Large intestine (tissue), 3 donors: ENCODE results near the gene PRKAG2. TPM values are rescaled to one million over a fixed set of nuclear protein-coding genes. Genes with fewer than 3 reads are reported as not detected.

Source experiments
- DNase-seq, 2 donors: peaks; one replicate each; pipeline versions ENCODE4 v3.0.0 to v3.0.0-alpha.2; 2013
- H3K27ac ChIP-seq: one replicate; pipeline ENCODE4 v1.5.1; 2013; ENCODE audit warnings: low read length
- H3K27me3 ChIP-seq: 2 replicates; pipeline ENCODE4 v1.6.1; 2013; ENCODE audit warnings: low read length; ENCODE audit not compliant: control insufficient read depth, insufficient read depth
- H3K36me3 ChIP-seq: 2 replicates; pipeline ENCODE4 v1.6.1; 2013; ENCODE audit warnings: low read length; ENCODE audit not compliant: control insufficient read depth, insufficient read depth
- H3K4me1 ChIP-seq: one replicate; pipeline ENCODE4 v1.6.1; 2013; ENCODE audit warnings: low read length; ENCODE audit not compliant: control insufficient read depth, insufficient read depth
- H3K4me3 ChIP-seq: one replicate; pipeline ENCODE4 v1.5.1; 2013; ENCODE audit warnings: low read length
- H3K9me3 ChIP-seq: one replicate; pipeline ENCODE4 v1.6.1; 2013; ENCODE audit warnings: mild to moderate bottlenecking, low read depth, low read length, moderate library complexity; ENCODE audit not compliant: control insufficient read depth
- WGBS: methylation state at CpG from one replicate; pipeline ENCODE4 v1.1.5; 2013; ENCODE audit warnings: low lambda C conversion rate; ENCODE audit not compliant: insufficient coverage; 5-methylcytosine and 5-hydroxymethylcytosine counted together
- polyA plus RNA-seq: library from polyadenylated mRNA; unstranded; fragments of 120-200 nt; gene quantifications from one replicate; pipeline ENCODE4 v1.2.1, GENCODE V29; 2013

Gene PRKAG2
- polyA plus RNA-seq, 1 donor: 50.9 TPM

- Histone ChIP-seq H3K27me3 (no peaks in the 10 kb centered on the region), H3K4me1 (peaks cover 16% of the 10 kb centered on the region), H3K36me3 (peaks cover 5% of the 10 kb centered on the region), H3K27ac (no peak overlapping the region), H3K4me3 (no peak overlapping the region), H3K9me3 (peaks cover 4% of the 10 kb centered on the region)
- no CpG with 5 or more reads among the region's 23 CpGs for WGBS
- DNase-seq: no peak
These were observed 150.9 kb downstream of the PRKAG2 start for GRCh38 chr7:151725844-151726651.

DNA sequence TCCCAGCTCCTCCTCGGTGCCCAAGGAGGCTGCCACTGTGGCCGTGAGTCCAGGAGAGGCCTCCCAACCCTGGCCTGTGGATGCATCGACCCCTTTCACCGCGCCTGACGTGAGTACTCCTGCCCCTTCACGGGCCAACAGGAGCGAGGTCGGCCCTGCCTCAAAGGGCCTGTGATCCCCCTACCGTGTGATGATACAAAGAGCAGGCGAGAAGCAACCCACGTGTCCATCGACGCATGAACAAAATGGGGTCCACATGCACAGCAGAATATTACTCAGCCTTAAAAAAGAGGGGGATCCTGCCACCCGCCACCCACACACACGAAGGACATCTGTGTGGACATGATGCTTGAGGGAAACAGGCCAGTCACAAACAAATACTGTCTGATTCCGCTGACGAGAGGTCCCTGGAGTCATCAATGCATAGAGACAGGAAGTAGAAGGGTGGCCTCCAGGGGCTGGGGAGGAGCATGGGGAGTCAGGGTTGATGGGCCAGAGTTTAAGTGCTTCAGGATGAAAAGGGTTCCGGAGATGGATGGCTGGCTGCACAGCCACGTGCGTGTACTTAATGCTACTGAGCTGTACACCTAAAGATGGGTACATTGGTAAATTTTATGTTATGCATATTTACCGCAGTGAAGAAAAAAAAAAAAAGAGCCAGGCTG is 151.9 kb downstream of the PRKAG2 start:
- no peak overlapping the region for H3K4me3 ChIP-seq
- no peaks in the 10 kb centered on the region for H3K27me3 ChIP-seq
- WGBS: 100% methylated on average over 3 of the region's 22 CpGs

DNA sequence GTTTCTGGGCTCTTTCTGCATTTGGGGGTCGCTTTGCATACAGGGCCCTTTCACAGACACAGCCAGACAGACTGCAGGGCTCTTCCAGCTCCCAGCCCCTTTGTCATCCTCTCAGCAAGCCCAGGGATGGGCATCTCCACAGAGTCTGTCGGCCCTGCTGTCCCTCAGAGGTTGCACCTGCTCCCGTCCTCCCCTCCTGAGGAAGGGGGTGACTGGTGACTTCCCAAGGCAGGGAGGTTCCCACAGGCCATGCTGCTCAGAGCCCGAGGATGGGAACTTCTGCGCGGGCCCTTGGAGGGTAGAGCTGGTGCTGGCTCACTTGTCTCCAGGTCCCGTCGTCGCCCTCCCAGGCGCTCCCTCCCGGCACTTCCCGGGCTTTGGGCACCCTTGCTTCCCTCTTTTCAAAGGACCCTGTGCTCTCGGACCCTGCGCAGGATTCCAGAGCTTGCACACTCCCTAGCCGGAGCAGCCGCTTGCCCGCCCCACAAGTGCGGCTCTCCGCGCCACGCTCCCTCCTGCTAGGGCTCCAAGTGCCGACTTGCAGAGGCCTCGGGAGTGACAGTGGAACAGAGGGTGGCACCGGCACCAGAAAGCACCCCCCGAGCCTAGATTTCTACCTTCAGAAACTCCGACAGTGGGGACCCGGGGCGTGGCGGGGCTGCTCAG is 152.5 kb downstream of the PRKAG2 start:
- H3K27ac ChIP-seq: no peak overlapping the region
- H3K27me3 ChIP-seq: no peaks in the 10 kb centered on the region
- H3K4me3 ChIP-seq: no peak overlapping the region
- peaks cover 23% of the 10 kb centered on the region for H3K4me1 ChIP-seq
- peaks cover 4% of the 10 kb centered on the region for H3K9me3 ChIP-seq
- WGBS: no CpG with 5 or more reads among the region's 29 CpGs
- H3K36me3 ChIP-seq: peaks cover 5% of the 10 kb centered on the region
- no peak for DNase-seq

More for the DNA sequence above, 151.9 kb downstream of the PRKAG2 start:
- Histone ChIP-seq H3K9me3 (peaks cover 4% of the 10 kb centered on the region), H3K36me3 (peaks cover 5% of the 10 kb centered on the region), H3K4me1 (peaks cover 23% of the 10 kb centered on the region), H3K27ac (no peak overlapping the region)
- DNase-seq: no peak

DNA sequence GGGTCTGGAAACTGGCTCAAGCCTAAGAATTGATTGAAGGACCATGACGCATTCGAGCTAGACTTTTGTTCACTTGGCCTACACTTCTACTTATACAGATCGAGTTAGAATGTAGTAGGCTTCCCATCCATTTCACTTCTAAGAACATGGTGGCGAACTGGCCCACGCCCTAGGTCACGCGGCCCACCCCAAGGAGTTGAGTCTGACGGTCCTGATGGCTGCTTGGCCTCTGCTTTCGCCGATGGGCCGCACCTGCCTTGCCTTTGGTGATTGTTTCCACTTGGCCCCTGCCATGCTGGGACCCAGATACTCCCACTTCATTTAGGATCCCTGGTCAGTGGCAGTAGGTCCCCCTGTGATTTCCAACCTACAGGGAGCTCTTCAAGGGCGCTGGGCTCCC is 153.6 kb downstream of the PRKAG2 start:
- peaks cover 23% of the 10 kb centered on the region for H3K4me1 ChIP-seq
- H3K36me3 ChIP-seq: peaks cover 5% of the 10 kb centered on the region
- no peaks in the 10 kb centered on the region for H3K27me3 ChIP-seq
- no peak overlapping the region for H3K27ac ChIP-seq
- peaks cover 4% of the 10 kb centered on the region for H3K9me3 ChIP-seq
- no peak for DNase-seq
- no CpG with 5 or more reads among the region's 12 CpGs for WGBS
- no peak overlapping the region for H3K4me3 ChIP-seq

GRCh38 chr7:151722533-151722932 is 154.4 kb downstream of the PRKAG2 start:
- Histone ChIP-seq H3K27me3 (no peaks in the 10 kb centered on the region), H3K4me3 (no peak overlapping the region), H3K27ac (no peak overlapping the region), H3K4me1 (peaks cover 23% of the 10 kb centered on the region), H3K9me3 (peaks cover 4% of the 10 kb centered on the region), H3K36me3 (peaks cover 5% of the 10 kb centered on the region)
- no peak for DNase-seq
- WGBS: no CpG with 5 or more reads among the region's 12 CpGs

DNA sequence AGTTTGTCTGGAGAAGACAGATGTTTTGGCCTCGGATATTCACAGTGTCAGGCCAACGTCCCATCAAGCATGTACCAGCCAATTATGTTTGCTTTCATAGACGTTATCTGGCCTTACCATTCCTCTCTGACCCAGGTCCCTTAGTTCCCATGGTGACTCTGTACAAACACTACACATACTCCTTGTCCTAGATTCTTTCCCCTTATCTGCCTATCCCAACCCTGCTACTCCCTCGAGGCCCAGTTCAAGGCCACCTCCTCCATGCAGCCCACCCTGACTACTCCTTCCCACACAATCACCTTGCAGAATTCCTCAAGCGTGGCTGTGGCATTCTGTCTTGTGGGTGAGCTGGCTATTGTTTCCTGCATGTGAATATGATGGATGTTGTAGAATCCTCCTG is 155.2 kb downstream of the PRKAG2 start:
- peaks cover 23% of the 10 kb centered on the region for H3K4me1 ChIP-seq
- WGBS: 40% methylated on average over 1 of the region's 5 CpGs

DNA sequence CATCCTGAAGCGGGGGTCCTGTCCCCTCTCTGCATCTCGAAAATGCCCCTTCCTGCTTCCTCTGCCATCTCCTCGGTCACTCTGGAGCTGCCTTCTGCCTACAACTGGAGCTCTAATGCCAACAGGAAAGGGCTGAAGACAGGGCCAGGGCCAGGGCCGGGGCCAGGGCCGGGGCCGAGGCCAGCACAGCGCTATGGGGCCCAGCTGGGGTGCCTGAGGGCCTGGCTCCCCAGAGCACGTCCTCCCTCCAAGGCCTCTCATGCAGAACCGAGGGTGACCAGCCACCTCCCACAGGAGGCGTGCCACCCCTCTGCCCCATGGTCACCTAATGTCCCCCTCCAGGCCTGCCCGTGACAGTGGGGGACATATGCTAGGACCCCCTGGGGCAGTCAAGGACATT is 155.7 kb downstream of the PRKAG2 start:
- peaks cover 5% of the 10 kb centered on the region for H3K36me3 ChIP-seq
- H3K27me3 ChIP-seq: no peaks in the 10 kb centered on the region
- no peak for DNase-seq
- peaks cover 4% of the 10 kb centered on the region for H3K9me3 ChIP-seq
- H3K4me3 ChIP-seq: no peak overlapping the region
- no peak overlapping the region for H3K27ac ChIP-seq
- no CpG with 5 or more reads among the region's 11 CpGs for WGBS
- peaks cover 28% of the 10 kb centered on the region for H3K4me1 ChIP-seq

More for the DNA sequence above, 155.2 kb downstream of the PRKAG2 start:
- H3K9me3 ChIP-seq: peaks cover 4% of the 10 kb centered on the region
- no peak overlapping the region for H3K27ac ChIP-seq
- H3K4me3 ChIP-seq: no peak overlapping the region
- H3K27me3 ChIP-seq: no peaks in the 10 kb centered on the region
- DNase-seq: peak; percentile 57 to 75
- peaks cover 5% of the 10 kb centered on the region for H3K36me3 ChIP-seq

- no peak overlapping the region for H3K4me3 ChIP-seq
- peaks cover 4% of the 10 kb centered on the region for H3K9me3 ChIP-seq
- no peak for DNase-seq
- H3K36me3 ChIP-seq: peaks cover 5% of the 10 kb centered on the region
- WGBS: 100% methylated on average over 1 of the region's 5 CpGs
- H3K27me3 ChIP-seq: no peaks in the 10 kb centered on the region
- H3K4me1 ChIP-seq: peaks cover 37% of the 10 kb centered on the region
- no peak overlapping the region for H3K27ac ChIP-seq
These were observed 156.6 kb downstream of the PRKAG2 start for GRCh38 chr7:151720280-151720679.

DNA sequence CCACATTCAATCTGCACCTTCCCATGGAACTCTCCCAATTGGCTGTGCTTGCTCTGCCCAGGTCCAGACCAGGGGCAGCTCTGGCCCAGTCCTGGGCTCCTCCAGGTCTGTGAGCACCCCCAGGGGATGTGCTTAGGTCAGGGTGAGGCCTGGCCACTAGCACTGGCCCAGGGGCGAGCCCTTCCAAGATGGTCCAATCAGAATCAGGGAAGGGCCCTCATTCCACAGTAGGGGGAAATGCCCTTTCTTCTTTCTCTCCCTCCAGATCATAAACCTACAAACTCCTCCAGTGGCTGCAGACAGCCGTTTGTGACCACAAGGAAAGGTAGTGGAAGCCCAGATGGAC is 157.0 kb downstream of the PRKAG2 start:
- no peaks in the 10 kb centered on the region for H3K27me3 ChIP-seq
- no peak overlapping the region for H3K27ac ChIP-seq
- H3K4me1 ChIP-seq: peaks cover 39% of the 10 kb centered on the region
- no peak for DNase-seq
- WGBS: no CpG with 5 or more reads among the region's 2 CpGs
- H3K9me3 ChIP-seq: peaks cover 4% of the 10 kb centered on the region
- peaks cover 2% of the 10 kb centered on the region for H3K36me3 ChIP-seq
- no peak overlapping the region for H3K4me3 ChIP-seq

DNA sequence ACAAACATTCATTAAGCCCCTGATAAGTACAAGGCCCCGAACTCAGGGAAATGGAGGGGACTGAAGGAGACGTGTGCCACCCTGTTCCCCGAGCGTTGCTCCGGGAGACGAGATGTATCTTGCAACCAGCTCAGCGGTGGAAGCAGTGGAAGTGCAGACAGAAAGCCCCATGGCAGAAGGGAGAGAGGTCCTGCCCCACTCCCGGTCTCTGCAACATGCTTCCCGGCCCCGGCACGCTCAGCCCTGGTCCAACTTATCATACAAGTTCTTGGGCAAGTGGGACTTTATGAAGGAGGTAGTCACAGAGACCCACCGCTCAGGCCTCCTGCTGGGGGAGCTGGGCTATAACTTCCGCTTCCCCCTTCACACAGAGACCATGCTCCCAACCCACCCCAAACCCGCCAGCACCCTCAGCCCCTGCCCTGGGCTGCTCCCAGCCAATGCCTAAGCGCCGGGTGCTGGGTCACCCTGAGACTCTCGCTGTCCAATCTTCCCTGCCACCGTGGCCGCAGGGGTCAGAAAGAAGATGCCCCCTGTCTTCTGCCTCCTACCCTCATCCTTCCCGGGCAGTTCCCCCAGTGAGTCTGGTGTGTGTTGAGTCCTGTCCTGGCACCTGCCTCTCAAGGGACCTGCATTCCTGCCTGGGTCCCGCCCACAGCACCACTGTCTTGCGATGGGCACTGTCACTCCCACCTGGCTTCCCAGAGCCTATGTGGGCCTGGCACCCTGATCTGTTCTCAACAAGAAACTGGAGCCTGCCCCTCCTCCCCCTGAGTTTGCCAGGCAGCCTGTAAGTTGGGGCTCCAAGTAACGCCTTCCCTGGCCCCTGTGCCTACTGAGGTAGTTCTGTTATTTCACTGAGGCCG is 157.7 kb downstream of the PRKAG2 start:
- H3K27me3 ChIP-seq: no peaks in the 10 kb centered on the region
- no peak overlapping the region for H3K27ac ChIP-seq
- DNase-seq: no peak
- H3K36me3 ChIP-seq: no peaks in the 10 kb centered on the region
- no peak overlapping the region for H3K4me3 ChIP-seq
- no CpG with 5 or more reads among the region's 24 CpGs for WGBS
- H3K4me1 ChIP-seq: peaks cover 39% of the 10 kb centered on the region
- no peaks in the 10 kb centered on the region for H3K9me3 ChIP-seq
